ENCODE data around the gene MBNL2. TPM values are rescaled to one million over a fixed set of nuclear protein-coding genes. Genes with fewer than 3 reads are reported as not detected.

The MBNL2 gene
- total RNA-seq, 1 donor = 69.8 TPM

GRCh38 chr13:97407540-97407939, 185.4 kb downstream of the MBNL2 start:
- Histone ChIP-seq H3K4me3 (ENCODE audit: insufficient read depth, low read length) (no peak overlapping the region), H3K79me2 (ENCODE audit: insufficient read depth, low read length) (no peaks in the 10 kb centered on the region), H3K36me3 (ENCODE audit: insufficient read depth, low read length) (no peaks in the 10 kb centered on the region), H3K27ac (ENCODE audit: low read depth, low read length) (no peak overlapping the region), H3K4me2 (ENCODE audit: insufficient read depth, low read length) (no peak overlapping the region), H3K9me3 (ENCODE audit: low read depth, low read length) (no peaks in the 10 kb centered on the region), H2AFZ (ENCODE audit: low read length) (no peak overlapping the region), H3K4me1 (ENCODE audit: insufficient read depth, low read length) (peaks cover 5% of the 10 kb centered on the region), H3K27me3 (ENCODE audit: insufficient read depth, low read length) (peaks cover 5% of the 10 kb centered on the region), H4K20me1 (ENCODE audit: insufficient read depth, low read length) (no peaks in the 10 kb centered on the region)
- DNase-seq (ENCODE audit: insufficient read length, low spot score, missing footprints) = no peak
- TF ChIP-seq, protein P1, sequence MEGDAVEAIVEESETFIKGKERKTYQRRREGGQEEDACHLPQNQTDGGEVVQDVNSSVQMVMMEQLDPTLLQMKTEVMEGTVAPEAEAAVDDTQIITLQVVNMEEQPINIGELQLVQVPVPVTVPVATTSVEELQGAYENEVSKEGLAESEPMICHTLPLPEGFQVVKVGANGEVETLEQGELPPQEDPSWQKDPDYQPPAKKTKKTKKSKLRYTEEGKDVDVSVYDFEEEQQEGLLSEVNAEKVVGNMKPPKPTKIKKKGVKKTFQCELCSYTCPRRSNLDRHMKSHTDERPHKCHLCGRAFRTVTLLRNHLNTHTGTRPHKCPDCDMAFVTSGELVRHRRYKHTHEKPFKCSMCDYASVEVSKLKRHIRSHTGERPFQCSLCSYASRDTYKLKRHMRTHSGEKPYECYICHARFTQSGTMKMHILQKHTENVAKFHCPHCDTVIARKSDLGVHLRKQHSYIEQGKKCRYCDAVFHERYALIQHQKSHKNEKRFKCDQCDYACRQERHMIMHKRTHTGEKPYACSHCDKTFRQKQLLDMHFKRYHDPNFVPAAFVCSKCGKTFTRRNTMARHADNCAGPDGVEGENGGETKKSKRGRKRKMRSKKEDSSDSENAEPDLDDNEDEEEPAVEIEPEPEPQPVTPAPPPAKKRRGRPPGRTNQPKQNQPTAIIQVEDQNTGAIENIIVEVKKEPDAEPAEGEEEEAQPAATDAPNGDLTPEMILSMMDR (IDR thresholded peaks at IDR 0.05; ENCODE audit: extremely low read depth, low read depth, low read length) = no peak

DNA sequence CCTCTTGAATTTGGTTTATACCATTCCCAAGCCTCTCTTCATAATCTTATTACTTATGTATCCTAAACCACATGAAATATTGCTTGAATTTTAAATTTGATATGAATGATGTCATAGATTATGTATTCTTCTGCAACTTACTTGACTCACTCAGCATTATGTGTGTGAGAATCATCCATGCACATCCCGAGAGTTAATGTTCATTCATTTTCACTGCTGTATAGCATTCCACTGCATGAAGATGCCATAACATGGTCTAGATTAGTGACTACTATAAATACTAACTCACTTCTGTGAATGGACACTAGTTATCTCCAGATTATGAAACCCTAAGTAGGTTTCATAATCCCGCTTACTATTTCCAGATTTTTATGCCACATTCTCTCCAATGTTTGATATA, 186.8 kb downstream of the MBNL2 start:
- no peaks in the 10 kb centered on the region for H3K36me3 ChIP-seq (ENCODE audit: insufficient read depth, low read length)
- no peaks in the 10 kb centered on the region for H4K20me1 ChIP-seq (ENCODE audit: insufficient read depth, low read length)
- no peak overlapping the region for H3K4me2 ChIP-seq (ENCODE audit: insufficient read depth, low read length)
- no peaks in the 10 kb centered on the region for H3K9me3 ChIP-seq (ENCODE audit: low read depth, low read length)
- no peaks in the 10 kb centered on the region for H3K79me2 ChIP-seq (ENCODE audit: insufficient read depth, low read length)
- H3K4me3 ChIP-seq (ENCODE audit: insufficient read depth, low read length) = no peak overlapping the region
- TF ChIP-seq, protein P1 (IDR thresholded peaks at IDR 0.05; ENCODE audit: extremely low read depth, low read depth, low read length) = no peak
- H3K27me3 ChIP-seq (ENCODE audit: insufficient read depth, low read length) = peaks cover 5% of the 10 kb centered on the region
- no peak overlapping the region for H2AFZ ChIP-seq (ENCODE audit: low read length)
- H3K27ac ChIP-seq (ENCODE audit: low read depth, low read length) = no peak overlapping the region
- no peak for DNase-seq (ENCODE audit: insufficient read length, low spot score, missing footprints)
- peaks cover 5% of the 10 kb centered on the region for H3K4me1 ChIP-seq (ENCODE audit: insufficient read depth, low read length)

DNA sequence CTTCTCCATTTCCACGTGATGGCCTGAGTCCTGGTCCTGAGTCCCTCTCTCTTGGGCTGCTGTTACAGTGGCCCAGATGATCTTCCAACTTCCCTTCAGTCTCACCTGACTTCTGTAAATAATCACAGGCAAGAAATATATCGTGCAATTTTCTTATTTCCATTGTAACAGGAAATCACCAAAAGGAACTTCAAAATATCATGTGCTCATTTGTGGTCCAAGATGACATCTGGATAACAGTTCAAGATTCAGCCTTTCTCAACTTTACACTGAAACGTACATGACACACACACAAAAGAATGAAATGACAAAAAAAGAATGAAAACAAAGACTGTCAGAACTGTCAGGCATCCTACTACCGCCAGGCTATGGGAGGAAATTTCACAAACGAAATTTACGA, 189.9 kb downstream of the MBNL2 start:
- no peaks in the 10 kb centered on the region for H3K9me3 ChIP-seq (ENCODE audit: low read depth, low read length)
- H4K20me1 ChIP-seq (ENCODE audit: insufficient read depth, low read length) = no peaks in the 10 kb centered on the region
- TF ChIP-seq, protein P1 (IDR thresholded peaks at IDR 0.05; ENCODE audit: extremely low read depth, low read depth, low read length) = no peak
- no peaks in the 10 kb centered on the region for H3K36me3 ChIP-seq (ENCODE audit: insufficient read depth, low read length)
- H3K4me3 ChIP-seq (ENCODE audit: insufficient read depth, low read length) = no peak overlapping the region
- DNase-seq (ENCODE audit: insufficient read length, low spot score, missing footprints) = no peak
- H3K4me2 ChIP-seq (ENCODE audit: insufficient read depth, low read length) = no peak overlapping the region
- no peak overlapping the region for H3K27ac ChIP-seq (ENCODE audit: low read depth, low read length)
- H3K79me2 ChIP-seq (ENCODE audit: insufficient read depth, low read length) = no peaks in the 10 kb centered on the region
- no peaks in the 10 kb centered on the region for H3K4me1 ChIP-seq (ENCODE audit: insufficient read depth, low read length)
- H3K27me3 ChIP-seq (ENCODE audit: insufficient read depth, low read length) = peaks cover 4% of the 10 kb centered on the region
- H2AFZ ChIP-seq (ENCODE audit: low read length) = no peak overlapping the region

- Histone ChIP-seq H4K20me1 (ENCODE audit: insufficient read depth, low read length) (no peaks in the 10 kb centered on the region), H3K79me2 (ENCODE audit: insufficient read depth, low read length) (no peaks in the 10 kb centered on the region), H3K9me3 (ENCODE audit: low read depth, low read length) (no peaks in the 10 kb centered on the region), H3K4me2 (ENCODE audit: insufficient read depth, low read length) (no peak overlapping the region), H3K4me3 (ENCODE audit: insufficient read depth, low read length) (no peak overlapping the region), H2AFZ (ENCODE audit: low read length) (no peak overlapping the region), H3K4me1 (ENCODE audit: insufficient read depth, low read length) (no peaks in the 10 kb centered on the region), H3K27ac (ENCODE audit: low read depth, low read length) (no peak overlapping the region), H3K36me3 (ENCODE audit: insufficient read depth, low read length) (no peaks in the 10 kb centered on the region), H3K27me3 (ENCODE audit: insufficient read depth, low read length) (peaks cover 2% of the 10 kb centered on the region)
- TF ChIP-seq, protein P1 (IDR thresholded peaks at IDR 0.05; ENCODE audit: extremely low read depth, low read depth, low read length) = no peak
- no peak for DNase-seq (ENCODE audit: insufficient read length, low spot score, missing footprints)
These were observed 191.6 kb downstream of the MBNL2 start for GRCh38 chr13:97413694-97414093.

All from osteoblast (primary cell).